HUES64 (cell line): ENCODE results near the gene CDC42EP4.
"Not testable (repeated sequence)": the region's sequence is repeated elsewhere in the genome, so short reads cannot be mapped to it uniquely, and the experiment has no call there.

Experiments
- H3K27ac ChIP-seq: 2 replicates; pipeline ENCODE4 v1.7.0; 2013; ENCODE audit warnings: low read depth, low read length, inconsistent platforms
- H3K27me3 ChIP-seq: 2 replicates; pipeline ENCODE4 v1.6.1; 2013; ENCODE audit warnings: mild to moderate bottlenecking, low read length; ENCODE audit not compliant: insufficient read depth
- H3K36me3 ChIP-seq: 2 replicates; pipeline ENCODE4 v1.6.1; 2013; ENCODE audit warnings: mild to moderate bottlenecking, low read length; ENCODE audit not compliant: insufficient read depth
- H3K4me1 ChIP-seq: 2 replicates; pipeline ENCODE4 v1.6.1; 2013; ENCODE audit warnings: mild to moderate bottlenecking, low read length, moderate library complexity; ENCODE audit not compliant: insufficient read depth
- H3K4me3 ChIP-seq: 2 replicates; pipeline ENCODE4 v1.5.1; 2013; ENCODE audit warnings: mild to moderate bottlenecking, low read length, moderate library complexity
- H3K9ac ChIP-seq: 2 replicates; pipeline ENCODE4 v1.6.1; 2013; ENCODE audit warnings: mild to moderate bottlenecking, low read depth, low read length
- H3K9me3 ChIP-seq: 2 replicates; pipeline ENCODE4 v1.6.1; 2013; ENCODE audit warnings: low read depth, low read length; ENCODE audit not compliant: insufficient read depth
- WGBS: fragments of 150-250, 120-280 bp; methylation state at CpG from one replicate; pipeline ENCODE4 v1.1.7; 2013; ENCODE audit warnings: missing lambda C conversion rate; 5-methylcytosine and 5-hydroxymethylcytosine counted together

Gene CDC42EP4

DNA sequence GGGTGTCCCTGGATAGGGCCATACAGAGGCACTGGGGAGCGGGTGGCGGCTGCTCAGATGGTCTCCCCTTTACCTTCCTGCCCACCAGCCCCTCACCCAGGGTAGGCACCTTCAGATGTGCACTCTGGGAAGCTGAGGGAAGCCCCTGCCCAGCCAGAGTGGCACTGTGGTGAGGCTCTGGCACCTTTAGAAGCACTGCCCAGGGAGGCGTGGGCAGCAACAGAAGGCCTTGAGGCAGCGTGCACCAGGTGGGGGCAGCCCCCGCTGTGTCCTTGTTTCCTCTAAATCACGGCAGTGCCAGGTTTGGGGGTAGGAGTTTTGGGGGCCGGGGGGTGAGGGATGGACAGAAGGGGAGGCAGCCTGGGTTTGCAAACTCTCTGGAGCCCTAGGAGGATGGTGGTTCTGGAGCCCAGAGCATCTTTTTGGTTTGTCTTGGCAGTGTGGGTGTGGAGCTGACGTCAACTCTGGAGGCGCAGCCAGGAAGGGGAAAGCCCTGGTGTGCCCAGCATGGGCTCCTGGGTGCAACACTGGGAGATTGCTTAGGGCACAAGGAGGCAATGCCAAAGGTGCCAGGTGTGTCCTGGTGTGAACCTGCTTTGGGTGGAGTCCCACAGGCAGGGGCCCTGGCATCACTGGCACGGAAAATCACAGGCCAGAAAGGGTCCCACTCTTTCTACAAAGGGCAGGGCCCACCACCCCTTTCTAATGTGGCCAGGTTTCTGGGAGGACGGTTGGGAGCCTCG is 23.1 kb upstream of the CDC42EP4 start:
- no peak overlapping the region for H3K4me3 ChIP-seq
- no peak overlapping the region for H3K9ac ChIP-seq
- no peaks in the 10 kb centered on the region for H3K36me3 ChIP-seq
- WGBS = 84% methylated on average over 12 of the region's 12 CpGs
- H3K27ac ChIP-seq = no peak overlapping the region
- H3K4me1 ChIP-seq = 0 out of 2 replicates have a peak, but pooled peaks cover 2% of the 10 kb centered on the region
- no peaks in the 10 kb centered on the region for H3K27me3 ChIP-seq
- no peaks in the 10 kb centered on the region for H3K9me3 ChIP-seq

DNA sequence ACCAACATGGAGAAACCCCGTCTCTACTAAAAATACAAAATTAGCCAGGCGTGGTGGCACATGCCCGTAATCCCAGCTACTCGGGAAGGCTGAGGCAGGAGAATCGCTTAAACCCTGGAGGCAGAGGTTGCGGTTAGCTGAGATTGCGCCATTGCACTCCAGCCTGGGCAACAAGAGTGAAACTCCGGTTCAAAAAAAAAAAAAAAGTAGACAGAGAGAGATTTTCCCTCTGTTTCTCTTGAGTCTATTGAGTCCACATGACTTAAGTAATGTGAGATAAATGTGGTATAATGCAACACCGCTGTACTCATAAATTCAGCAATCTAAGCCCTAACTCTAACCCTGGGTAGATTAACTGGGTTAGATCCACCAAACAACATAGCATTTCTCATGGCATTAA is 21.6 kb upstream of the CDC42EP4 start:
- H3K27ac ChIP-seq = not testable (repeated sequence)
- 96% methylated on average over 8 of the region's 9 CpGs for WGBS

DNA sequence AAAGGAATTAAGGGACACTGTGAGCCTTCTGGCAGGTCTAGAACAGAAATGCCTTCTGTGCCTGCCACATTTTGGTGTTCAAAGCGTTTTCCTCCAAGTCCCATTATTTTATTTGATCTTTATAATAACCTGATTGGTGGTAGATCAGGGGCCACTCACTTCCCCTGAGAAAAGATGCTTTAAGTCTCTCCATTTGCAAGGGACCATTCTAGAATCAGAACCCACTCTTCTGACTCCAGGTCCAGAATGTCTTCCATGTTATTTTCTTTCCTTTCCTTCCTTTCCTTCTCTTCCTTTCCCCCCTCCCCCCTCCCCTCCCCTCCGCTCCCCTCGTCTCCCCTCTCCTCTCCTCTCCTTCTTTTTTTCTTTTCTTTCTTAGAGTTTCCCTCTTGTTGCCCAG is 19.3 kb upstream of the CDC42EP4 start:
- no peak overlapping the region for H3K4me3 ChIP-seq
- H3K4me1 ChIP-seq = no peaks in the 10 kb centered on the region
- no peaks in the 10 kb centered on the region for H3K36me3 ChIP-seq
- no peak overlapping the region for H3K27ac ChIP-seq
- no peaks in the 10 kb centered on the region for H3K27me3 ChIP-seq
- no peaks in the 10 kb centered on the region for H3K9me3 ChIP-seq
- 67% methylated on average over 3 of the region's 3 CpGs for WGBS
- H3K9ac ChIP-seq = no peak overlapping the region

More for the DNA sequence above, 21.6 kb upstream of the CDC42EP4 start:
- H3K9me3 ChIP-seq, H3K4me3 ChIP-seq, H3K36me3 ChIP-seq, H3K27me3 ChIP-seq, H3K4me1 ChIP-seq, H3K9ac ChIP-seq: not testable (repeated sequence)

DNA sequence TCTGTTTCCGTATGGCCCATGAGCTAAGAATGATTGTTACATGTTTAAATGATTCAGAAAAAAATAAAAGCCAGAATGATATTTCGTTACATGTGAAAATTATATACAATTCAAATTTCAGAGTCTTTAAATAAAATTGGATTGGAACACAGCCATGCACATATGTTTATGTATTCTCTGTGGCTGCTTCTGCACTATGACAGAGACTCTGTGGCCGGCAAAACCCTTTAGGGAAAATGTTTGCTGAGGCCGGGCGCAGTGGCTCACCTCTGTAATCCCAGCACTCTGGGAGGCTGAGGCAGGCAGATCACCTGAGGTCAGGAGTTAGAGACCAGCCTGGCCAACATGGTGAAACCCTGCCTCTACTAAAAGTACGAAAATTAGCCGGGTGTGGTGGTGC is 15.9 kb upstream of the CDC42EP4 start:
- 94% methylated on average over 6 of the region's 7 CpGs for WGBS
- H3K9ac ChIP-seq = no peak overlapping the region
- no peaks in the 10 kb centered on the region for H3K27me3 ChIP-seq
- no peak overlapping the region for H3K27ac ChIP-seq
- no peaks in the 10 kb centered on the region for H3K36me3 ChIP-seq
- no peak overlapping the region for H3K4me3 ChIP-seq
- H3K9me3 ChIP-seq = no peaks in the 10 kb centered on the region
- peaks cover 19% of the 10 kb centered on the region for H3K4me1 ChIP-seq

DNA sequence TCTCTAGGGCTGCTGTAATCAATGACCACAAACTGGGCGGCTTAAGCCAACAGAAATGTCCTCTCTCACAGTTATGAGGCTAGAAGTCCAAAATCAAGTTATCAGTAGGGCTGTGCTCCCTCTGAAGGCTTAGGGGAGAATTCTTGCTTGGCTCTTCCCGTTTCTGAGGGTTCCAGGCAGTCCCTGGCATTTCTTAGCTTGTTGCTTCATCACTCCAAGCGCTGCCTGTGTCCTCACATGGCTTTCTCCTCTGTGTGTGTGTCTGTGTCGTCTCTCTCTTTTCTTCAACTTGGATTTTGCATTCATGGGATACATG is 13.7 kb upstream of the CDC42EP4 start:
- no peaks in the 10 kb centered on the region for H3K36me3 ChIP-seq
- H3K27me3 ChIP-seq = no peaks in the 10 kb centered on the region
- no peak overlapping the region for H3K27ac ChIP-seq
- H3K4me1 ChIP-seq = peaks cover 19% of the 10 kb centered on the region
- H3K4me3 ChIP-seq = no peak overlapping the region
- WGBS = 66% methylated on average over 4 of the region's 4 CpGs
- H3K9me3 ChIP-seq = no peaks in the 10 kb centered on the region
- no peak overlapping the region for H3K9ac ChIP-seq

DNA sequence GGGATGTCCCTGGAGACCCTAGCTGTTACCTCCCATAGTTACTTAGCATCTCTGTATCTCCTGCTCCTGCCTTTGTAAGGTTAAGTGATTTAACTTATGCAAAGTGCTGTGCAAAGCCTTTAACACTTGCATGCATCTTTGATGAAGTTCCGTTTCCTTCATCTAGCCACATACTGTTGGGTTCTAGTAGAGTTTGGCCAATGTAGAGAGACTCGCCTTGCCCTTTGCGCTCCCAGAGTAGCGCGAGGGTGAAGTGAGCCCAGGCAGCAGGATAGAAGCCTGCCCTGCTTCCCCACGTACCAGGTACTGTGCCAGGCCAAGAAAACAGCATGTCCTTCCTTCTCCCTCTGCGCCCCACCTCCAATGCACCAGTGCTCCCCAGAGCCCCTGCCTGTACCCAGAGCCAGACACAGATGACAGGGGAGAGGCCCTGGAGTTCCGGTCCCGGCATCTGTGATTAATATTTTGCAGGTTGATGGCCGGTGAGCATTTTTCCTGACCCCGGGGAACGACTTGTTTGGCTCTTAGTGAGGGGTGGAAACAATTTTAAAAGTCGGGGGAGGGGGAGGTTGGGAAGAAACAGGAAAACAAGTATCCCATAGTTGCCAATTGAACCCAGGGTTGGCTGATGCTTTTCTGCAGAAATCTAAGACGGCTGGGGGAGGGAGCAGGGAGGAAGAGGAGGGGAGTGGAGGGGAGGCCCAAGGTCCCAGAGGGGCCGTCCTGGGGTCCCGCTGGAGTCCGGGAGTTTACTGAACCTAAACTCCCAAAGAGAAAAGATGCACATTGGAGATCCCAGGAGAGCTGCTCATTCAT is 13.1 kb upstream of the CDC42EP4 start:
- Histone ChIP-seq H3K27ac (no peak overlapping the region), H3K27me3 (no peaks in the 10 kb centered on the region), H3K4me1 (peaks cover 19% of the 10 kb centered on the region), H3K9ac (no peak overlapping the region), H3K4me3 (no peak overlapping the region), H3K36me3 (no peaks in the 10 kb centered on the region), H3K9me3 (no peaks in the 10 kb centered on the region)
- 54% methylated on average over 17 of the region's 17 CpGs for WGBS

DNA sequence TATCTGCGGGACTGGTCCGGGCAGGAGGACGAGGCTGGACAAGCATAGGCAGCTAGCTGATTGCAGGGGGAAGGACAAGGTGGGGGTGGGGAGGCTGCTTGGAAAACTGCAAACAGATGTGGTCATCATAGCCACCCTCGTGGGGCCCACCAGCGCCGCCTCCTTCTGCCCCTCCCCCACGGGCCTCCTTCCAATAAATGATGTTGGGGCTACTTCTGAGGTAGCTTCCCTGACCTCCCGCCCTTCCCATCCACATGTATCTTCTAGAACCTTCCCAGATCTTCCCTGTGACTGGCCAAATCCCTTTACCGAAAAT is 12.3 kb upstream of the CDC42EP4 start:
- WGBS = 51% methylated on average over 9 of the region's 9 CpGs
- Histone ChIP-seq H3K9me3 (no peaks in the 10 kb centered on the region), H3K36me3 (no peaks in the 10 kb centered on the region), H3K9ac (no peak overlapping the region), H3K27ac (no peak overlapping the region), H3K27me3 (no peaks in the 10 kb centered on the region), H3K4me1 (peaks cover 19% of the 10 kb centered on the region), H3K4me3 (no peak overlapping the region)

DNA sequence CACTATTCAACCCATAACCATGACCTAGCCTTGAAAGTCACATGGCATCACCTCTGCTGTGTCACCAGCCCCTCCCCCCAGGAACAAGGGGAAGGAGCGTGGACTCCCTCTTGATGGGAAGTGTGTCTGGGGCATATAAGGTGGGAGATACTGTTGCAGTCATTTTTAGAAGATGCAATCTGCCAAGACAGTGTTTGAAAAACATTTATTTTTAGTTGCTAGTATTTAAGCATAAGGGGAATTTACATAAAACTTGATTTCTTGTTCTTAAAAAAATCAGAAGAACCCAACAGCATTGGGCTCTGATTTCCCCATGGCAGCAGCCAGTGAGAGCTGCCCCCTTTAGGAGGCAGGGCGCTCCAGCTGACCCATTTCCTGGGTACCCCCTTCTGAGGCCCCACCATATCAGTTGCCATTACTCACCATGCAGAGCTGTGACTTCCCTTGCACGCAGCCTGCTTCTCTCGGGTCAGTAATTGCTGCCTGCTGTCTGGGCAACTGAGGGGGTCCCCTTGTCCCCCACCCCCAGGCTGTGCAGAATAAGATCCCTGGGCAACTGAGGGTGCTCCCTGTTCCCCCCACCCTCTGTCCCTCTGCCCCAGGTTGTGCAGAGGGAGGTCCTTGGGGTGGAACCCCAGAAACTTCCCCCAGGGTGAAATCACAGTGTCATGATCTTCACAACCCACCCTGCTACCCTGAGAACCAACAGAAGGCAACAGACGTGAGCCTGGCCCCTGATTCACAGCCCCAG is 11.8 kb upstream of the CDC42EP4 start:
- Histone ChIP-seq H3K9ac (no peak overlapping the region), H3K4me3 (no peak overlapping the region)

DNA sequence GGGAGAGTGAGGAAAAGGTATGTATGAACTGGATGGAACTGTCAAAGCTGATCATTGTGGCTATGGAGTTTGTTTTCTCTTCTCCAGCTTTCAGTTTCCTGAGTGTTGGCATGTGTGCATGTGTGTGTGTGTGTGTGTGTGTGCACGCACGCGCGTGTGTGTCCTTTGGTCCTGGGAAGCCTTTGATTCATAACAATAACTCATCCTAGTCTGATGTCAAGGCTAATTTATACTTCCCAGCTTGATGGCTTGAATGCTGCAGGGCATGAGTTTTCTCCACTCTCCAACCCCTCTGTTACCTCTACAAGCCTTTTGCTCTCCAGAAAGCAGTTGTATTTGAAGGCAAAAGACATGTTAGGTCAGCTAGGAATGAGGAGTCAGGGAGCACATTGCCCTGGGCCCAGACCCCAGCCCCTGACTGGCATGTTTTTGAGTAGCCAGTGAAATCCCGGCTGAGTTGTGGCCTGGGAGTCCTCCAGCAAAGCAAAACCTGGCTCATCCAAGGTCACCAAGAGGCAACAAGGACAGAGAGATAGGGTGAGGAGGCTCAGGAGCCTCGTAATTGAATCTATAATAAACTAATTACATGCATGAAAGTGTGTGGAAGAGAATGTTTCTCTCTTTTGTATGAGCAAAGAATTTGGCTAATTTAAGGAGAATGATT is 8.9 kb upstream of the CDC42EP4 start:
- Histone ChIP-seq H3K27me3 (no peaks in the 10 kb centered on the region), H3K27ac (no peak overlapping the region), H3K4me3 (no peak overlapping the region), H3K36me3 (no peaks in the 10 kb centered on the region), H3K4me1 (peaks cover 23% of the 10 kb centered on the region), H3K9ac (no peak overlapping the region), H3K9me3 (no peaks in the 10 kb centered on the region)
- WGBS = 86% methylated on average over 2 of the region's 6 CpGs

More for the DNA sequence above, 11.8 kb upstream of the CDC42EP4 start:
- Histone ChIP-seq H3K36me3 (no peaks in the 10 kb centered on the region), H3K4me1 (peaks cover 19% of the 10 kb centered on the region), H3K27me3 (no peaks in the 10 kb centered on the region), H3K27ac (no peak overlapping the region), H3K9me3 (no peaks in the 10 kb centered on the region)
- 62% methylated on average over 5 of the region's 5 CpGs for WGBS

DNA sequence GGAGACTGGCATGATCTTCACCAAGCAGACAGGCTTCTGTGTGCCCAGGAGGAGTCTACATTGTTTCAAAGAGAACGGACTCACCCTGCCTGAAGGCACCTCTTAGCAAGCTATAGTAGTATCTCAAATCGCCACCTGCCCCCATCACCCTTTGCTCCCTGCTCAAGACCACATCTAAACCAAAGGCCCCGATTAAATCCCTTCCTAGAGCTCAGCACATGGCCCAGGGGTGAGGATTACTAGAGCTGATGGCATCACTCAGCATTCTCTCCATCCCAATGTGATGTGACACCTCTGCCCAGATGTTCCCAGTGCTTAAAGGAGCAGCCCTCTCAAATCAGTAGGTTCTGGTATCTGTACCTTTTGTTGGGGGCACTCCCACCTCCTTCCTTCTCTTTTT is 8.0 kb upstream of the CDC42EP4 start:
- no peak overlapping the region for H3K27ac ChIP-seq
- H3K4me3 ChIP-seq = no peak overlapping the region
- peaks cover 17% of the 10 kb centered on the region for H3K4me1 ChIP-seq
- WGBS = 88% methylated on average over 3 of the region's 3 CpGs
- no peak overlapping the region for H3K9ac ChIP-seq
- no peaks in the 10 kb centered on the region for H3K27me3 ChIP-seq
- no peaks in the 10 kb centered on the region for H3K9me3 ChIP-seq
- H3K36me3 ChIP-seq = no peaks in the 10 kb centered on the region

DNA sequence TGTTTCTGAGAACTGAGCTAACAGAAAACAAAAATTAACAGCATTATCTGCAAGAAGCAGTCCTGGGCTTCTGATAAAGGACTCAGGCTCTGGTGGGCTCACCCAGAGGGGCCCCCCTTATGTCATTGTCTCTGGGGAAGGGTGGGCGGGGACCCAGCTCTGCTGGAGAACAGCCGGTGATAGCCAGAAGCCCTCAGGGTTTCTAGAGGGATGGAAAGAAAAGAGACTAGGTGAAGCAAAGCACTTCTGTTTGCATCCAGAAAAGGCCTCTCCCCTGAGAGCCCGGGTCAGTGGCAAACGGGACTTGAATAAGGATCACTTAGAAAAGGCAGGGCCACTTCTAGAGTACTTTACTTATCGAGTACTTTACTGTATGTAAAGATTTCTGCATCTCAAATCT is 7.0 kb upstream of the CDC42EP4 start:
- 35% methylated on average over 5 of the region's 5 CpGs for WGBS
- H3K4me1 ChIP-seq = peaks cover 10% of the 10 kb centered on the region
- H3K27ac ChIP-seq = no peak overlapping the region
- H3K9me3 ChIP-seq = no peaks in the 10 kb centered on the region
- H3K27me3 ChIP-seq = no peaks in the 10 kb centered on the region
- H3K9ac ChIP-seq = no peak overlapping the region
- no peaks in the 10 kb centered on the region for H3K36me3 ChIP-seq
- no peak overlapping the region for H3K4me3 ChIP-seq
